Measurements from ENCODE around the gene LENG8.
"Not testable (repeated sequence)": the region's sequence is repeated elsewhere in the genome, so short reads cannot be mapped to it uniquely, and the experiment has no call there.

Gene LENG8

GRCh38 chr19:54462047-54462654 lies 13.2 kb downstream of the LENG8 start:
- no peak for DNase-seq (ENCODE audit: low spot score)

GRCh38 chr19:54462655-54463530 lies 13.9 kb downstream of the LENG8 start:
- DNase-seq (ENCODE audit: low spot score): peak; percentile 52

GRCh38 chr19:54463531-54464043 lies 14.6 kb downstream of the LENG8 start, which contains the start of gene LENG9:
Gene LENG9, minus strand, starts transcription at chr19:54463778. Its CDS starts 252 bp downstream, at chr19:54463526.
- DNase-seq (ENCODE audit: low spot score): peak; percentile 99

GRCh38 chr19:54464044-54464629 lies 15.1 kb downstream of the LENG8 start:
- DNase-seq (ENCODE audit: low spot score): peak; percentile 97

- DNase-seq (ENCODE audit: low spot score): peak; percentile 92
Observed at GRCh38 chr19:54464630-54465425, 15.8 kb downstream of the LENG8 start.

- DNase-seq (ENCODE audit: low spot score): no peak
Observed at GRCh38 chr19:54465426-54466109, 16.6 kb downstream of the LENG8 start.

GRCh38 chr19:54466110-54466480 lies 17.1 kb downstream of the LENG8 start:
- not testable (repeated sequence) for DNase-seq (ENCODE audit: low spot score)

- DNase-seq (ENCODE audit: low spot score): peak; percentile 54
Observed at GRCh38 chr19:54469496-54469934, 20.5 kb downstream of the LENG8 start.

GRCh38 chr19:54470276-54470887 lies 21.4 kb downstream of the LENG8 start:
- DNase-seq (ENCODE audit: low spot score): no peak

- peak; percentile 38 for DNase-seq (ENCODE audit: low spot score)
Observed at GRCh38 chr19:54470991-54471782, 22.2 kb downstream of the LENG8 start.

- DNase-seq (ENCODE audit: low spot score): peak; percentile 55
Observed at GRCh38 chr19:54473071-54473891, 24.3 kb downstream of the LENG8 start, which contains the start of gene CDC42EP5. Gene CDC42EP5, minus strand, starts transcription at chr19:54473296. Its CDS starts 7,749 bp downstream, at chr19:54465547.

GRCh38 chr19:54473892-54474372 lies 24.9 kb downstream of the LENG8 start:
- no peak for DNase-seq (ENCODE audit: low spot score)

GRCh38 chr19:54475706-54476105 lies 26.7 kb downstream of the LENG8 start:
- no peak for DNase-seq (ENCODE audit: low spot score)

GRCh38 chr19:54477650-54478049 lies 28.7 kb downstream of the LENG8 start:
- DNase-seq (ENCODE audit: low spot score): no peak

GRCh38 chr19:54478677-54479266 lies 29.8 kb downstream of the LENG8 start:
- peak; percentile 26 for DNase-seq (ENCODE audit: low spot score)

- no peak for DNase-seq (ENCODE audit: low spot score)
Observed at GRCh38 chr19:54480051-54480450, 31.1 kb downstream of the LENG8 start.

GRCh38 chr19:54481326-54481930 lies 32.4 kb downstream of the LENG8 start:
- DNase-seq (ENCODE audit: low spot score): peak; percentile 43

- DNase-seq (ENCODE audit: low spot score): no peak
Observed at GRCh38 chr19:54482889-54483288, 33.9 kb downstream of the LENG8 start.
